GM21619 (cell line): ENCODE data around the gene CHST8.

Source experiments
- ATAC-seq: cut with Tn5 transposase; IDR thresholded peaks from one replicate; pipeline ENCODE4 v1.9.1; 2021; ENCODE audit not compliant: unreplicated experiment

CHST8 gene

DNA sequence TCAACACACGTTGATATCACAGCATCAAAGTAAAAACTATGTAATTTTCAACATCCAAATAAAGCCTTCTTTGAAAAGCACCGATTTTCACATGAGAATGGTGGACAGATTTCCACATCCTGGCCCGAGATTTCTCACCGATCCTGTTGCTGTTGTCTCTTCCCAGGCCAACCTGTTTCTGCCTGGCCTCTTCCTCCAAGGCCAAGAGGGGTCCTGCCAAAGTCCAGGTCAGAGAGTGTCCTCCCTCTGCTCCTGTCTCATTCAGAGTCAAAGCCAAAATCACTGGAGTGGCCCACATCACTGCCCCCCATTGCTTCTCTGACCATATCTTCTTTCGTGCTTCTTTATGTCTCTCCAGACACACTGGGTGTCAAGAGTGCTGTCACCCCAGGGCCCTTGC, 49.5 kb downstream of the CHST8 start:
- no peak for ATAC-seq

DNA sequence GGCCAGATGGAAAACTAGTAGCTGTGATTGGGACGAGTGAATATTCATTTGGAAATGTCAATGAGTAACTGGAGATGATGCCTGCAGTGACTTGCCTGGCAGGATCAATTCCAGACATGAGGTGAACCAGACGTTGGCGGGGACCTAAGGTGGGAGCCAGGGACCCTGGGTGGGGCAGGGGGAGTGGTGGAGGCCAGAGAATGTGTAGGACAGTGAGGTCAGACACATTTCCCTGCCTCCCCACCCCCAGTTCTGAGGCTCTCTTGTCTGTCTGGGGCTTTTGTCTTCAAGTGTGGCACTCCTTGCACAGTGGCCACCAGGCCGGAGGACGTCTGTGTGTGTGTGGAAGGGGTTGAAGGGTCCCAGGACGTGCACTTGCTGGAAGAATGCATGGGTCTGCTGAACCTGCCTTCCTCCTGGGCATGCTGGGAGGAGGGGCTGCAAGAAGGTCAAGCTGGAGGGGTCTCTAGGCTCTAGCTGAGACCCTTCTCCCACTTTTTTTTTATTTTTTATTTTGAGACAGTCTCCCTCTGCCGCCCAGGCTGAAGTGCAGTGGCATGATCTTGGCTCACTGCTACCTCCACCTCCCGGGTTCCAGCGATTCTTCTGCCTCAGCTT, 51.6 kb downstream of the CHST8 start:
- ATAC-seq = no peak

DNA sequence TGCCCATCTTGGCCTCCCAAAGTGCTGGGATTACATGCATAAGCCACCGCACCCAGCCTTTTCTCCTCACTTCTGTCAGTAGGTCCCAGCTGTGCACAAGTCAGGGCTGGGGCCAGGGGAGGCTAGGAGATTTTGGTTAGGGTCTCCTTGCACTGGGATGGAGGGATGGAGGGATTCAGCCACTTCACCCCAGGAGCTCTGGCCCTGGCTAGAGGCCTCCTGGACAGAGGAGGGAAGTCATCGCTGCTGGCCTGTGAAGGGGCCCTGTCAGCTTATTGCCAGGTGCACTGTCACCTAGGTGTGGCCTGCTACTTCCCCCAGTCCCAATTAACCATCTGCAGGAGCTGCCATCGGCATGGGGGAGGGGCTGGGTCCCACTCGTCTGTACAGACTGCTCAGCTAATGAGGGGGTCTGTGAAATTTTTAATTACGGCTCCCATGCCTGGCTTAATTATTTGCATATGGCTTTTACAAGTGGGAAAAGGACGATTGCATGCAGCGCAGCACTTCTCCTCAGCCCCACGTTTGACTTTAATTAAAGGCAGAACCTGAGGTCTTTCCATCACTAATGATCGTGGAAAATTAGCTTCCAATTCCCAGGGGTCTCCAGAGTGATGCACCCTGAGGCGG, 52.4 kb downstream of the CHST8 start:
- no peak for ATAC-seq

DNA sequence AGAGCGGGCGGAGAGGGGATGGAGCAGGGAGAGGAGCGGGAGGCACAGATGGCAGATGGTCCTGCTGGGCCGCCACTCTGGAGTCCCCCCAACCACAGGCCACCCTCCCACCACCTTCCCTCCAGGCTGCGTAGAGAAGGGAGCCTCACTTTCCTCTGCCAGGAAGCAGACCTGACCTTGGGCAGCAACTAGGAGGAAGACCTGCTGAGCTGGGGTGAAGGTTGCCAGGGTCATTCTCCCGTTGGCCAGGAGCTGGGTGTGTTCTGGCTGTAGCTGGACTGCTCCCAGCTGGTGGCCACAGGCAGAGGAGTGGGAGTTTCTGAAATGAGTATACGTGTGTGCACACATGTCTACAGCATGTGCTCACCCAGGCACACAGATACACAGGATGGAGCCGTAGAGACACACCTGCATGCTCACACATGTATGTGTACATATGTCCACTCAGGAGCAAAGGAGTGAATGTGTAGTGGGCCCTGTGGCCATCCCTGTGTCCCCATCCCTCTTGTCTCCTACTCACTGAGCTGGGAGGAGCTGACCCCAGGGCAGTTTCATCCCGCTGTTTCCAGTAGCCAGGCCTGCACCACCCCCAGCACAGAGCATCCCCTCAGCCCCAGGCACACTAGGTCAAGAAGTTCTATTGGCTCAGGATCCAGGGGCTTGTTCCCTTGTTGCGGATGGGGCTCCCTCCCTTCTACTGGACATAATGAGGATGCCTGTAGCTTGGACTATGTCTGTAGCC, 53.0 kb downstream of the CHST8 start:
- no peak for ATAC-seq

DNA sequence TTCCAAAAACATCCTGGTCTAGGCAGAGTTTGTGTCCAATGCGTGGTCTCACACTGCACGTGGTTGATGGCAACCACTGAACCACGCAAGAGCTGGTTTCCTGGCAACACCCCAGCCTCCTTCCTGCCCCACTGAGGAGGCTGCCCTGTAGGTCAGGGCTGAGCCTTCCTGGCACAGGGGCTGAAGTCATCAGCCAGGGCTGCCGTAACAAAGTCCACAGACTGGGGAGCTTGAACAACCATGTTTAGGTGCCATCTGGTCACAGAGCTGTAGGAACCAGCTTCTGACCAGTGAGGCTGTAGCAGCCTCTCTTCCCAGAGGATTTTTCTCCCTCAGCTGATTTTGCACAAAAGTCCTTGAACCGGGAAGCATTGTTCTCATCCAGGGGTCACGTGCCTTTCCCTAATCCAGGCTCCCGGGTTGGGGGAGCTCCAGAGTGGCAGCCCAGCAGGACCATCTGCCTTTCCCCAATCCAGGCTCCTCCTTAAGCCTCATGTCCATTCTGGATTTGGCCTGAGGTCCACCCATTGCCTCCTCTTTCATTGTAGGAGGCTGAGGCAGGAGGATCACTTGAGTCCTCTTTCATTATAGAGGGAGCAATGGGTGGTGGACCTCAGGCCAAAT, 53.9 kb downstream of the CHST8 start:
- no peak for ATAC-seq

DNA sequence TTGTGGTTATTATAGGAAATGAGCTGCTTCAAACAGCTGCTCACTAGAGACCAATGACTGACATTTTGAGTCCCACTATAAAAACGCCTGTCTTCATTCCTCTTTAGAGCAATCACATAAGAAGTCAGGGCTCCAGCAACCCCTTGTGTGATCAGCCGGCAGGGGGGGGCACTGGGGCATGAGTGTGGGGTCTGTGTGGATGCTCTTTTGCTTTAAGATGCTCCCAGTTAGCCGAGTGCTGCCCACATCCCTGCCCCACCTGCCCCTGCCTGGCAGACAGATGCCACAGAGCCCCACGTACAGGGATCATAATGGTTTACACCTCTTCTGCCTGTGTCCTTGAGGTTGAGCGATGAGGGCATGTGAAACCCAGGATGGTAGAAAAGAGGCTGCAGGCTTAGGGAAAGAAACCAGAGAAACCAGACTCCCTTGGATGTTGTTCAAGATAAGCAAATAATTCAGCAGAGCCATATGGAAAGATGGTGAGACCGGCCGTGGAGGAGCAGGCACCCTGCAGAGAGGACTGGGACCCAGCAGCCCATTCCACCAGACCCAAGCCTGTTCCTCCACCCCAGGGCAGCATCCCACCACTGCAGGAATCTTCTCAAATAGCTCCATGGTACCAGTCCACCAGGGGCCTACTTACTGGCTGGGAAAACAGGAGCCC, 55.4 kb downstream of the CHST8 start:
- ATAC-seq = no peak

DNA sequence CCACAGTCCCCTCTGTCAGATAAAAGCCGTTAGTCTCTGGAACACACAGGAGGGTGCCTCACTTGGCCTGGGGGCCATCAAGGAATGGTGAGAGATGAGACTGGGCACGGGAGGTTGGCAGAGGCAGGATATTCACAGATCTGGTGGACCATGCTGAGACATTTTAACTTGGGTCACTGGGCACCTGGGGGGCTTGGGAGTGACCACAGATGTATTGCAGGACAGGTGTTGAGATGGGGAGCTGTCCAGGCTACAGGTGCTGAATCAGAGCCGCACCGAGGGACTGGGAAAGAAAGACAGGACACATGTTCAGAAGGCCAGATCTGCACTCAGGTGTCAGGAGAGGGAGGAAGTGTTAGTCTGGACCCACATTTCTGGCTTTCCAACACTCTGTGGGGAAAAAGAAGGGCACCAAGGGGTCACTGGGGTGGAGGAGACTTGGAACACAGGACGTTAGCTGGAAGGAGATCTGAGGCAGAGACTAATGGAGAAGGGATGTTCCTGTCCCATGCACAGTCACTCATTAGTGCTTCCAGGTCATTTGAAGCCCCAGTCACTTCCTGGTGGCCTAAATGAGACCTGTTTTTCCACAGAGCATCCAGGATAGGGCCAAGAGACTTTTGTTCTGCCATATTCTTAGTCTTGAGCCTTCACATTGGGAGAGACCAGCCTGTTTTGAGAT, 56.1 kb downstream of the CHST8 start:
- no peak for ATAC-seq

DNA sequence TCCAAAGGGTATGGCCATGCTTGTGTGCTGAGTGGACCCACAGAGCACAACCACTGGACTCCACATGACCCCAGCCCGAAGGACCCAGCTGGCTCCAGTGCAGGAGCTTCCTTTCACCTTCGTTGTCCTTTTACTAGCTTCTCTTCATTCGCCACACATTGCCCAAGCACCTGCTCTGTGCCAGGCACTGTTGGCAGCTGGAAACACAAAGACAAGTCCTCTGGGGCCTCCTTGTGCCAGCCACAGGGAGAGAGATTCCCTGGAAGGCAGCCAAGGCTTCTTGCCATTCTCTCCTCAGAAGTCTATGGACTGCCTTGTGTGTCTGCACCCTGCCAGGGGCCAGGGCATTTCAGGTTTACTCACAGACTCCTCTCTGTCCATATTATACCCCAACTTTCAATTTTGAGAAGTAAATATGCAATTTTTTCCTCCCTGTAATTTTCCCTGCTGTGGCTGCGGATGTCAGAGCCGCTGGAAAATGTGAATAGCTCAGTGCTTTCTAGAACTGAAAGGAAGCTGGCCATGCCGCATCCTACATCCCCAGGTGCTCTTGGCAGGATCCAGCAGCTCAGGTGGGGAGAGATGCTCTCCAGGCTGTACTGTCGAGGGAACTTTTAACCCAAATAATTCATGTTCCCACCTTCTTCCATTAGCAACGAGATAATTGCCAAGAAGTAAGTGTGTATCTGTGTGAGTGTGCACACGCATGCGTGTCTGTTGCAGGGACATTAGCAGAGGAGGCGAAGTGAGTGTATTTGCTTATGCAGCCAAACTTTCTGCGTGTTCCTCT, 57.2 kb downstream of the CHST8 start:
- ATAC-seq = no peak

DNA sequence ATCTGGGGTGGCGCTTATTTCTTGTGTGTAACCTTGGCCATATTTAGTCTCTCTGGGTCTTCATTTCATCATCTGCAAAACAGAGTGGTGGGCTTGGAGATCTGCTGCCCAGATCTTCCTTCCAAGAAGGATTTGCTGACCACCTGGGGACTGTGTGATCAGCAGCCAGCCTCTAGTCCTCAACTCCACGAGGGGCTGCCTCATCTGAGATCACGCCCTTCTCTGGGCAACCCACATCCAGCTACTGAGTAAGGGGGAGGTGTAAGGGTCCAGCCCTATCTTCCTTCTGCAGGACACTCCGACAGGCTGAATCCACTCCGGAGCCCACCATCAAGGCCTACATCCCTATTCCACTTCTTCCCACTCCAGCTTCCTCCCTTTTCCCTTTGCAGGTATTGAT, 57.9 kb downstream of the CHST8 start:
- no peak for ATAC-seq

DNA sequence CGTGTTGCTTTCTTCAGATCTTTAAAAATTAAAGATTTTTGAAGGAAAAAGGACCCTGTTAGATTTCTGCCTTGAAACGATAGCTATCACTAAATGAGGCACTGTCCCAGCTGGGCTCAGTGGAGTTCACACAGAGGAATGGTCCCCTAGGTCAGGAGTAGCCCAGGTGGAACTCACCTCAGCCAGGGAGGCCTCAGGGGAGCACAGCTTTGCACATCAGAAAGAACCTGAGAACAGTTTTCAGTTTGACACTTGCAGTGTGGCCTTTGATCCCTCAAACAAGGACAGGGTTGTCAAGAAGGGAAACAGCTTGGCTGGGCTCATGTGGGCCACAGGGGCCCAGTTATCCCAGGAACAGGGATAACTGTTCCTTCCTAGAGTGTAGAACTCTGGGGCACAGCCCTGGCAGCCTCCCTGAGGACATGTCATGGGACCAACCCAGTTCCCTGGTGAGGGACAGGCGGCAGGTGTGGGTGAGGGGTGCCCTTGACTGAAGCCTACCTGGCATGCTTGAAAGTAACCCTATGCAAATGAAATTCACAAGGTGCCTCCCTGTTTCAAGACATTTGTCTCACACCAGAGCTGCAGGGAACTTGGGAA, 59.4 kb downstream of the CHST8 start:
- no peak for ATAC-seq

DNA sequence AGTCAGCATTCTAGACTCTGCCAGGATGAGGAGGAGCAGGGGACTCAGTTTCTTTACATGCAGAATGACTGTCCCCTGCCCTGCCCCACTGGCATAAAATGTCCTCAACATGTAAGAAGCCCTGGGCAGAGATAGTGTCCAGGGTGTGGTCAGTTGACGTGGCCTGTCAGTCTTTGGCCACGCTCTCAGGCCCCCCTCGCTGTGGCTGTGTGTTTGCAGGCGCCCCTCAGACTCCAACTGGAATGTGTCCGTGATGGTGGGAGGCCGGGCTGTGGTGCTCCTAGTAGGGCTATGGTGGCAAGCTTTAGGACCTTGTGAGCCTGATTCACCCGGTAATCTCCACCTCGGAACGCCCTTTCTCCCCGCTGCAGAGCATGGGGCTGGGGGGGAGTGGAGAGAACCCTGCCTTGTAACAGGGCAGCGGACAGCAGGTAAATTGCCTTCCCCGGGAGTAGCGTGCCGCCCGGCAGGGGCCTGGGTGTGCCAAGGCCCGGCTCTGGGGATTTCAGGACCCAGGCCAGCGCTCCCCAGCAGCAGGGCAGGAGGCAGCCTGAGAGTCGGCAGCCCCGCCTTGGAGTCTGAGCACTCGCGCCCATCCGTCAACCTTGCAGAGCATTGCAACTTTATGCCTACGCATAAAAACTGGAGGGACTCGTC, 62.3 kb downstream of the CHST8 start:
- ATAC-seq = no peak

DNA sequence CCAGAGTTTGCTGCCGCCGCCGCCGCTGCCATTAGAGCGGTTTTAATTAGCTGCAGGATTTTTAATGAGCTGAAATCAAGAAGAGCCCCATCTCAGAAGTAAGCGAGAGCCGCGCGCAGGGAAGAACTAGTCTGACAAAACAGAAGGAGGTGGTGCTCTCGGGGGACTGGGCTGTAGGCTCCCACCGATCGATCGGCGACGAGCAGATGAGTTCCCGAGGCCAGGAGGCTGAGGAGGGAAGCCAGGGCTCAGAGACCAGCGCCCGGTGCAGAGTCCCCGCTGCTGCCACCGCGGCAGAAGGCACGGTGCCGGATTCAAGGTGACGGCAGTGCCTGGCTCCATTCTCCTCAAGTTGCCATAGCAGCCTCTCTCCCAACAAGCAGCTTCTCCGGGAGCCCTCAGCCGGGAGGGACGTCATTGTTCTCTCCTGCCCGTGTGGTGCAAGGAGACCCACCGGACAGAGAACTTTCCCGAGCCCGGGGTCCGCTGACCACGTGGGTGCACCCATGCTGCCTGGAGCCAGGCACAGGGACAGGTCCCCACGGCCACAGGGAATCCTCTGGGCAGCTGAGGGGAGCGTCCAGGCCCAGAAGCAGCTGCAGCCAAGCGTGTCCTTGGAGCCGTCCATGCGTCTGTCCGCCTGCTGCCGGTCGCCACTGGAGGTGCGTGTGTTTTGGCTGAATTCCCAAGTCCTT, 62.9 kb downstream of the CHST8 start:
- no peak for ATAC-seq

DNA sequence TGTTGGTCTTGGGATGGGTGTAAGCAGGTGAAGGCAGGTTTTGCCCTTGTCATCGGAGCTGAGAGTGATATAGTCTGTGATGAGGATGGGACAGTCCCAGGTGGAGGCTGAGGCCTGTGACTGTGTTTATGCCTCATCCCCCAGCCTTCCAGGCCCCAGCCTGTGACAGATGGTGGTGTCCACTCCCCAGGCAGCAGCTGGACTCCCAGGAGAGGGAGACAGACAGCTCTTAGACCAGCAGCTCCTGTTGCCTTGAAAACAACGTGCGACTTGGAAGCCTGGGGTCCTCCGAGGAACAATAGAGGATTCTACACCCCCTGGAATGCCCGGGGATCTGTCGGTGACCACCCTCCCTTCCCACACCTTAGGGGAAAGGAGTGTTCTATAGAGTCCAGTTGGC, 63.8 kb downstream of the CHST8 start:
- no peak for ATAC-seq

DNA sequence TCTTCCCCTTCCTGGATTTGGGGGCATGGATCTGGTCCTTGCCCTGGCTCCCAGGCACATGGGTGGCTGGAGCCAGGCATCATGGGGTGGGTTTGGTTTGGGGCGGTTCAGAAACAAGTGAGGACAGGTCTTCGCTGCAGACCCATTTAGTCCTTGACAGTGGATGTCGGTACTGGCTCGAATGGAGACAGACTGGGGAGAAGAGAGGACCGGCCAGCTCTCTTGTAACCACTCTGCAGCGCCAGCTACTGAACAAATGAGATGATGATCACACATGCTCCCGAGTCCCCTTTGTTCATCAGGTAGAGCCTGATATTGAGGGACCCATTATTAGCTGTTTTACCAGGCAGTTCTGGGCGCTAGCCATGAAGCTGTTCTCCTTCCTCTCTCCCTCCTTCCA, 64.5 kb downstream of the CHST8 start:
- no peak for ATAC-seq

DNA sequence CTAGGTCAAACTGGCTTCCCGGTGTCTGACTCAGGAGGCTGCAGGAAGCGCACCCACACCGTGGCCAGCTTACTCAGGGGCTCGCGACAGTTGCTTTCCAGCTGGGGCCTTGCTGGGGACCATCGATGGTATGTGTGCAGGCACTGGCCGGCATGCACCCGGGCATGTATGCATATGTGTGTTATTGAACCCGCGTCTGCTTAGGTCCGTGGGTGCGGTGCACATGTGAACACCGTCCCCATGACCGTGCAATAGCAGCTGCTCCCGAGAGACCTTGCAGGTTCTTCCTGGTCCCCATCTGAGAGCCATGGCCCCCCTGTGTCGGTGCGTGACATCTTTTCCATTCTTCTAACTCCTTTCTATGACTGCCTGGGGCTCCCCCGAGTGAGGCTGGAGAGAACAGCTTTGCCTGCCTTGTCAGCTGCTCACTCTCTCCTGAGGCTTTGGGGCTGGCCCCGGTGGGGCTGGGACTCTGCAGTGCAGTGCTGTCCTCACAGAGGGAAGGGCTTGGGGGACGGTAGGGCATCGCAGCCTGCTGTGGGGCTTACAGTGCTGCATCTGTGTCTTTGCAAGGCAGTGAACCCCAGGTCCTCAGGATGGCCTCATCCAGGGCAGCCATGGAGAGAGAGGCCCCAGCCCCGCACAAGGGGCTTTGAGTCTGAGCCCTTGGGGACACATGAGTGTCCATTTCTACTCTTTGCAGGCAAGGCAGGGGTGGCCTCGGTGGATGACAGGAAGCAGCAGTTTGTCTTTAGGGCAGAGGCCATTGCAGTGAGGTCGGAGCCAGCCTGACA, 65.1 kb downstream of the CHST8 start:
- no peak for ATAC-seq

DNA sequence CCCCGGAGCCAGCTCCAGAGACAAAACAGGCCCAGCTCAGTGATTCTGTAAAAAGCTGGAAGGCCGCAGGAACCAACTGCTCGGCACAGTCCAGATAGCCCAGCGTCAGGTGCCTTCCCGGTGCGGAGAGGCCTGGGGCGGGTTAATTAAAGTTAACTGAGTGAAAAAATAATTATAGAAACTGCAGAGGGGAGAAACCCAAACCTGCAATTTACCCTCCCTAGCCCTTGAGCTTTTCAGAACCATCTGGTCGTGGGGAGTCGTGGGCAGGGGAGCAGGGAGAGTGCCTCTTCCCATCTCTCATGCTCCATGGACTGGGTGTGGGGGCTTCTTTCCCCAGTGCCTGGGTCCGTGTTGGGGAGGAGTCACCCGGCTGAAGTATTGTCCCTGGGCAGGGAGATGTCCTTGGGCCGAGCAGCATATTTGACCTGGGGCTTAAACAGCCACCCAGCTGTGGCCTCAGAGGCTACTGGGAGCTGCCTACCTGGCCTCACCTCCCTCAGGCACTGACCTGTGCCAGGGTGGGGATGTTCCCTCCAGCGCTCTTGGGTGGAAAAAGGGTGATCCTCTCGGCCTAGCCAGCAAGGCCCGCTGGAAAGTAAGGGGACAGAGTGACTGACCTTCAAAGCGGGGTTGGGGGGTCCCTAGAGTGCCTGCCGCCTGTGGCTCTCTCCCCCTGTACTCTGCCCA, 65.9 kb downstream of the CHST8 start:
- ATAC-seq = no peak
